H1 (cell line): ENCODE measurements around the gene TRIM9. TPM values are rescaled to one million over a fixed set of nuclear protein-coding genes. Genes with fewer than 3 reads are reported as not detected.

Source experiments
- CTCF ChIA-PET: fragments of 300-600 bp; sonication (Branson Sonifier 250); formaldehyde crosslinking; loops from one replicate; lab custom pipeline; 2021; ENCODE audit not compliant: partially characterized antibody; lab: Charles Lee
- POLR2A ChIA-PET: fragments of 300-600 bp; sonication (Branson Sonifier 250); formaldehyde crosslinking; loops from one replicate; lab custom pipeline; 2021; ENCODE audit warnings: inconsistent platforms; ENCODE audit not compliant: partially characterized antibody; lab: Charles Lee
- DNase-seq, 2 experiments: peaks; one replicate each; pipeline versions ENCODE4 v3.0.0 to v3.0.0-alpha.2; 2010 to 2022; ENCODE audit warnings: low spot score in 2 of 2, low read depth in 1 of 2, mixed read lengths in 1 of 2
- FAIRE-seq: peaks from 2 replicates; lab custom pipeline; 2011; peaks lifted over from hg19 to GRCh38; lab: Jason Lieb, UNC
- H2AFZ ChIP-seq: 2 replicates; pipeline ENCODE4 v1.8.1; 2012; ENCODE audit warnings: low read length, inconsistent platforms
- H2AK5ac ChIP-seq: 2 replicates; pipeline ENCODE4 v1.6.1; 2013; ENCODE audit warnings: low read depth, low read length
- H2BK120ac ChIP-seq: replicated peaks from 2 replicates; pipeline ENCODE3; 2013; ENCODE audit warnings: low read depth, low read length, inconsistent platforms
- H2BK12ac ChIP-seq: 2 replicates; pipeline ENCODE4 v1.6.1; 2013; ENCODE audit warnings: low read depth, low read length
- H2BK15ac ChIP-seq: 2 replicates; pipeline ENCODE4 v1.6.1; 2013; ENCODE audit warnings: low read length
- H2BK20ac ChIP-seq: 2 replicates; pipeline ENCODE4 v1.6.1; 2013; ENCODE audit warnings: low read length
- H2BK5ac ChIP-seq: 2 replicates; pipeline ENCODE4 v1.6.1; 2013; ENCODE audit warnings: low read depth, low read length
- H3K14ac ChIP-seq: 2 replicates; pipeline ENCODE4 v1.6.1; 2013; ENCODE audit warnings: inconsistent platforms; ENCODE audit not compliant: insufficient read length
- H3K18ac ChIP-seq: 2 replicates; pipeline ENCODE4 v1.6.1; 2013; ENCODE audit warnings: low read length; ENCODE audit errors: extremely low read depth
- H3K23ac ChIP-seq: 2 replicates; pipeline ENCODE4 v1.6.1; 2013; ENCODE audit warnings: inconsistent platforms; ENCODE audit not compliant: insufficient read length
- H3K23me2 ChIP-seq: 2 replicates; pipeline ENCODE4 v1.6.1; 2013; ENCODE audit warnings: low read depth, low read length
- H3K27ac ChIP-seq: 2 replicates; pipeline ENCODE4 v1.6.1; 2011; ENCODE audit warnings: low read depth, low read length, inconsistent platforms
- H3K27me3 ChIP-seq, 4 experiments: replicated peaks in 1 of 4; 1 replicate in 1 of 4; 2 replicates in 3 of 4; pipeline versions ENCODE4 v1.6.1 to v1.8.1; 2011 to 2013; ENCODE audit warnings: low read length in 3 of 4, mild to moderate bottlenecking in 3 of 4, inconsistent platforms in 2 of 4, mixed read lengths in 2 of 4, moderate library complexity in 1 of 4; ENCODE audit not compliant: control insufficient read depth in 3 of 4, insufficient read depth in 3 of 4; ENCODE audit errors: extremely low read depth in 1 of 4
- H3K36me3 ChIP-seq, 4 experiments: 2 replicates each; pipeline versions ENCODE4 v1.6.1 to v1.8.1; 2011 to 2013; ENCODE audit warnings: mild to moderate bottlenecking in 4 of 4, low read length in 3 of 4, moderate library complexity in 2 of 4, control low read depth in 1 of 4, inconsistent platforms in 1 of 4; ENCODE audit not compliant: insufficient read depth in 4 of 4, control insufficient read depth in 2 of 4
- H3K4ac ChIP-seq: replicated peaks from 2 replicates; pipeline ENCODE3; 2013; ENCODE audit warnings: low read length, low read depth, mixed read lengths, inconsistent platforms; ENCODE audit not compliant: insufficient read length
- H3K4me1 ChIP-seq, 4 experiments: replicated peaks in 1 of 4; 1 replicate in 1 of 4; 2 replicates in 3 of 4; pipeline versions ENCODE4 v1.6.1 to v1.8.1; 2011 to 2013; ENCODE audit warnings: low read length in 3 of 4, inconsistent platforms in 2 of 4, mixed read lengths in 1 of 4; ENCODE audit not compliant: insufficient read depth in 4 of 4, control insufficient read depth in 3 of 4
- H3K4me2 ChIP-seq, 2 experiments: 2 replicates each; pipeline versions ENCODE4 v1.6.1 to v1.8.1; 2011 to 2013; ENCODE audit warnings: low read depth in 2 of 2, low read length in 2 of 2, control low read depth in 1 of 2, inconsistent platforms in 1 of 2, mild to moderate bottlenecking in 1 of 2; ENCODE audit not compliant: insufficient read depth in 1 of 2
- H3K4me3 ChIP-seq, 4 experiments: fragments of 200-600, 300-600 bp in 1 of 4; sonication (generic), shearing (Covaris generic), sonication (Bioruptor Twin) in 1 of 4; 2 replicates each; pipeline versions ENCODE4 v1.5.1 to v1.8.1; 2011 to 2016; ENCODE audit warnings: low read length in 4 of 4, low read depth in 3 of 4, control low read depth in 2 of 4, inconsistent platforms in 2 of 4, mild to moderate bottlenecking in 2 of 4, mixed read lengths in 1 of 4, moderate library complexity in 1 of 4; ENCODE audit not compliant: insufficient read depth in 2 of 4; ENCODE audit errors: extremely low read depth in 1 of 4
- H3K56ac ChIP-seq: replicated peaks from 2 replicates; pipeline ENCODE3; 2013; ENCODE audit warnings: low read depth, mild to moderate bottlenecking, mixed read lengths, low read length, inconsistent platforms; ENCODE audit not compliant: insufficient read length
- H3K79me1 ChIP-seq: 2 replicates; pipeline ENCODE4 v1.6.1; 2013; ENCODE audit warnings: low read depth, low read length, control low read depth
- H3K79me2 ChIP-seq, 2 experiments: 2 replicates each; pipeline versions ENCODE4 v1.6.1 to v1.8.1; 2012 to 2013; ENCODE audit warnings: low read length in 2 of 2, mild to moderate bottlenecking in 2 of 2, inconsistent platforms in 1 of 2; ENCODE audit not compliant: insufficient read depth in 2 of 2, control insufficient read depth in 1 of 2
- H3K9ac ChIP-seq, 4 experiments: replicated peaks in 1 of 4; 1 replicate in 1 of 4; 2 replicates in 3 of 4; pipeline versions ENCODE4 v1.6.1 to v1.8.1; 2011 to 2013; ENCODE audit warnings: low read depth in 3 of 4, low read length in 3 of 4, control low read depth in 2 of 4, mild to moderate bottlenecking in 2 of 4, moderate library complexity in 2 of 4, inconsistent platforms in 1 of 4; ENCODE audit errors: extremely low read depth in 1 of 4
- H3K9me3 ChIP-seq, 2 experiments: 2 replicates each; pipeline versions ENCODE4 v1.6.1 to v1.8.1; 2012 to 2013; ENCODE audit warnings: mild to moderate bottlenecking in 2 of 2, moderate library complexity in 2 of 2, control low read depth in 1 of 2, inconsistent platforms in 1 of 2, low read depth in 1 of 2, low read length in 1 of 2, mixed read lengths in 1 of 2; ENCODE audit not compliant: insufficient read depth in 2 of 2
- H4K20me1 ChIP-seq, 2 experiments: replicated peaks in 1 of 2; 2 replicates each; pipeline versions ENCODE3 to v1.8.1; 2011 to 2013; ENCODE audit warnings: inconsistent platforms in 2 of 2, low read length in 2 of 2, mild to moderate bottlenecking in 1 of 2; ENCODE audit not compliant: insufficient read depth in 2 of 2, control insufficient read depth in 1 of 2
- H4K5ac ChIP-seq: 2 replicates; pipeline ENCODE4 v1.6.1; 2013; ENCODE audit warnings: low read length, low read depth, mixed read lengths, inconsistent platforms; ENCODE audit not compliant: insufficient read length
- H4K8ac ChIP-seq: 2 replicates; pipeline ENCODE4 v1.8.0; 2013; ENCODE audit warnings: mild to moderate bottlenecking, moderate library complexity, low read length, inconsistent platforms; ENCODE audit not compliant: insufficient read depth; ENCODE audit errors: extremely low read depth
- H4K91ac ChIP-seq: replicated peaks from 2 replicates; pipeline ENCODE3; 2013; ENCODE audit warnings: low read length, mixed read lengths, inconsistent platforms; ENCODE audit not compliant: insufficient read length
- ATF3 ChIP-seq: IDR thresholded peaks from 2 replicates; pipeline ENCODE4 v1.6.1; 2011; ENCODE audit warnings: low read depth, mild to moderate bottlenecking, low read length; ENCODE audit not compliant: insufficient read depth
- CBX5 ChIP-seq: fragments of 300-800, 300-1000 bp; sonication (generic); IDR thresholded peaks from 2 replicates; pipeline ENCODE4 v1.7.1; 2016; ENCODE audit warnings: antibody characterized with exemption, low read length, low read depth
- CHD1 ChIP-seq: IDR thresholded peaks from 2 replicates; pipeline ENCODE4 v1.6.1; 2012; ENCODE audit warnings: low read depth, low read length, improper control_type of control experiment
- EGR1 ChIP-seq: IDR thresholded peaks from 2 replicates; pipeline ENCODE4 v1.6.1; 2011; ENCODE audit warnings: low read depth, low read length, borderline replicate concordance
- EZH2 ChIP-seq: fragments of 200-600 bp; sonication (generic); IDR thresholded peaks from 2 replicates; pipeline ENCODE4 v1.7.1; 2012; ENCODE audit warnings: low read depth, mild to moderate bottlenecking, moderate library complexity, low read length, inconsistent platforms; ENCODE audit not compliant: severe bottlenecking
- PHF8 ChIP-seq: fragments of 200-600 bp; sonication (generic); conservative IDR thresholded peaks from 2 replicates; pipeline ENCODE4 v1.7.1; 2012; ENCODE audit warnings: low read depth, mild to moderate bottlenecking, inconsistent platforms, low read length, moderate library complexity
- POLR2A ChIP-seq, 2 experiments: IDR thresholded peaks; 1 replicate in 1 of 2; 2 replicates in 1 of 2; pipeline ENCODE4 v1.6.1; 2011; ENCODE audit warnings: low read depth in 2 of 2, low read length in 2 of 2, mild to moderate bottlenecking in 2 of 2; ENCODE audit errors: control extremely low read depth in 1 of 2
- POLR2AphosphoS5 ChIP-seq: IDR thresholded peaks from 2 replicates; pipeline ENCODE4 v1.6.1; 2011; ENCODE audit warnings: low read depth, low read length
- RBBP5 ChIP-seq: IDR thresholded peaks from 2 replicates; pipeline ENCODE4 v1.7.1; 2012; ENCODE audit warnings: low read depth, mild to moderate bottlenecking, inconsistent platforms, low read length, moderate library complexity, borderline replicate concordance
- RXRA ChIP-seq: IDR thresholded peaks from 2 replicates; pipeline ENCODE4 v1.6.1; 2011; ENCODE audit warnings: low read depth, mild to moderate bottlenecking, low read length, moderate library complexity; ENCODE audit not compliant: insufficient read depth
- SAP30 ChIP-seq: fragments of 300-600 bp; sonication (generic); IDR thresholded peaks from 2 replicates; pipeline ENCODE4 v1.7.1; 2012; ENCODE audit warnings: low read length, moderate library complexity, mild to moderate bottlenecking, inconsistent platforms; ENCODE audit not compliant: insufficient read depth, insufficient replicate concordance
- WGBS, 2 experiments: shearing (Covaris generic) in 1 of 2; methylation state at CpG; one replicate each; pipeline versions ENCODE4 v1.1.6 to v1.1.7; 2013 to 2015; ENCODE audit warnings: low lambda C conversion rate in 2 of 2, mixed read lengths in 2 of 2, inconsistent platforms in 1 of 2, low coverage in 1 of 2, missing lambda C conversion rate in 1 of 2; ENCODE audit not compliant: insufficient replicate concordance in 2 of 2, insufficient coverage in 1 of 2, insufficient read length in 1 of 2; ENCODE audit errors: extremely low coverage in 1 of 2, missing lambda C conversion rate in 1 of 2; 5-methylcytosine and 5-hydroxymethylcytosine counted together
- polyA plus RNA-seq, 7 experiments: library from polyadenylated mRNA; depleted of rRNA in 3 of 7; stranded (reverse) in 5 of 7; unstranded in 2 of 7; fragments of >200 nt in 5 of 7; fragments of 200-250 nt in 2 of 7; gene quantifications; 1 replicate in 5 of 7; 2 replicates in 1 of 7; 4 replicates in 1 of 7; pipeline versions ENCODE4 v1.2.1 to v1.2.3, GENCODE V29; 2011 to 2013; ENCODE audit warnings: missing spikeins in 2 of 7, mixed read lengths in 2 of 7
- total RNA-seq: library from RNA; stranded (reverse); fragmentation: NEBNext Ultra II Directional; extraction: Animal tissue kit (Norgen Biotek cat#: 25700); gene quantifications from 2 replicates; pipeline ENCODE4 v1.2.1, GENCODE V29; 2021

Gene TRIM9
- total and polyA plus RNA-seq, 2 of the 8 experiments (the other 6 are each of a cell fraction or from before 2014, with no cell fraction given), result 2.7 to 5.4 TPM

- H3K9me3 ChIP-seq, result peaks cover 0 to 2% of the 10 kb centered on the region in 2 experiments; a peak in 1 of 4 replicates
- H2AFZ ChIP-seq, result peak overlapping the region; percentile 92
- H2BK20ac ChIP-seq, result no peak overlapping the region
- no peak overlapping the region for H2AK5ac ChIP-seq
- H3K27ac ChIP-seq, result no peak overlapping the region
- no peaks in the 10 kb centered on the region; a peak in 1 of 8 replicates for H3K36me3 ChIP-seq
- H3K18ac ChIP-seq, result peak overlapping the region; percentile 81
- POLR2A ChIA-PET, result interaction anchor here (0.7 to 1.9 kb wide), 6 partner anchors 9 to 162 kb away, joined by 3 to 7 read pairs (median 4); no protein-coding TSS in a partner anchor
- peaks cover 2% of the 10 kb centered on the region; the same call in 1 of the 2 replicates for H3K79me1 ChIP-seq
- H3K79me2 ChIP-seq, result no peaks in the 10 kb centered on the region
- H2BK15ac ChIP-seq, result no peak overlapping the region
- H3K4me3 ChIP-seq, result peak overlapping the region; percentile 53 to 89 (median 78)
- H4K91ac ChIP-seq, result peak overlapping the region; percentile 52
- H3K14ac ChIP-seq, result no peak overlapping the region
- 13% methylated on average over 24 of the region's 29 CpGs; no CpG with 5 or more reads in 1 of the 2 experiments for WGBS, 2 experiments
- peak overlapping the region; percentile 54 for H3K56ac ChIP-seq
- H4K20me1 ChIP-seq, result no peaks in the 10 kb centered on the region
- peak overlapping the region in 3 of 4 experiments; percentile 14 to 66 (median 15); a peak in 5 of 7 replicates for H3K9ac ChIP-seq
- H3K4me2 ChIP-seq, result peak overlapping the region; percentile 97 to 98
- FAIRE-seq (no peak), DNase-seq (no peak)
- peaks cover 0 to 4% (median 1%) of the 10 kb centered on the region in 4 experiments; a peak in 4 of 7 replicates for H3K4me1 ChIP-seq
- no peak overlapping the region for H3K23ac ChIP-seq
- no peak overlapping the region for H3K4ac ChIP-seq
- H3K23me2 ChIP-seq, result peaks cover 18% of the 10 kb centered on the region
- no peak overlapping the region; the same call in 1 of the 2 replicates for H4K8ac ChIP-seq
- CTCF ChIA-PET, result interaction anchor here (1.2 to 1.3 kb wide), 2 partner anchors 9 to 83 kb away, joined by 3 to 4 read pairs; no protein-coding TSS in a partner anchor
- peak overlapping the region; percentile 66; the same call in 1 of the 2 replicates for H2BK5ac ChIP-seq
- H2BK12ac ChIP-seq, result no peak overlapping the region
- H2BK120ac ChIP-seq, result peak overlapping the region; percentile 10
- no peak overlapping the region for H4K5ac ChIP-seq
- 0 out of 7 replicates have a peak, but pooled peaks cover 0 to 2% (median 0%) of the 10 kb centered on the region in 4 experiments for H3K27me3 ChIP-seq
- TF ChIP-seq EGR1 (no peak), ATF3 (no peak), RBBP5 (no peak), POLR2AphosphoS5 (no peak), EZH2 (peak; percentile 14), CBX5 (no peak), RXRA (no peak), SAP30 (peak; percentile 85), POLR2A (IDR thresholded peaks at IDR 0.05; ENCODE audit: control extremely low read depth in 1 of 2, low read depth in 2 of 2, low read length in 2 of 2) (no peak), CHD1 (no peak), PHF8 (no peak; the same call in 1 of the 2 replicates)
Measured at GRCh38 chr14:50944647-50945413, 150.1 kb downstream of the TRIM9 start.
